Fibroblast of mammary gland (primary cell): ENCODE results near the gene EPC1.

Experiments used
- DNase-seq: peaks from one replicate; pipeline ENCODE4 v3.0.0-alpha.2; 2010; ENCODE audit warnings: low read depth
- H3K4me3 ChIP-seq: 2 replicates; pipeline ENCODE4 v1.5.1; 2011; ENCODE audit warnings: low read depth, mild to moderate bottlenecking, low read length, moderate library complexity; ENCODE audit not compliant: control insufficient read depth
- TF ChIP-seq, protein P1 (sequence below): conservative IDR thresholded peaks from 2 replicates; pipeline ENCODE4 v1.5.1; 2011; ENCODE audit warnings: low read depth, low read length, inconsistent platforms; ENCODE audit not compliant: control insufficient read depth, insufficient read depth

EPC1 gene

DNA sequence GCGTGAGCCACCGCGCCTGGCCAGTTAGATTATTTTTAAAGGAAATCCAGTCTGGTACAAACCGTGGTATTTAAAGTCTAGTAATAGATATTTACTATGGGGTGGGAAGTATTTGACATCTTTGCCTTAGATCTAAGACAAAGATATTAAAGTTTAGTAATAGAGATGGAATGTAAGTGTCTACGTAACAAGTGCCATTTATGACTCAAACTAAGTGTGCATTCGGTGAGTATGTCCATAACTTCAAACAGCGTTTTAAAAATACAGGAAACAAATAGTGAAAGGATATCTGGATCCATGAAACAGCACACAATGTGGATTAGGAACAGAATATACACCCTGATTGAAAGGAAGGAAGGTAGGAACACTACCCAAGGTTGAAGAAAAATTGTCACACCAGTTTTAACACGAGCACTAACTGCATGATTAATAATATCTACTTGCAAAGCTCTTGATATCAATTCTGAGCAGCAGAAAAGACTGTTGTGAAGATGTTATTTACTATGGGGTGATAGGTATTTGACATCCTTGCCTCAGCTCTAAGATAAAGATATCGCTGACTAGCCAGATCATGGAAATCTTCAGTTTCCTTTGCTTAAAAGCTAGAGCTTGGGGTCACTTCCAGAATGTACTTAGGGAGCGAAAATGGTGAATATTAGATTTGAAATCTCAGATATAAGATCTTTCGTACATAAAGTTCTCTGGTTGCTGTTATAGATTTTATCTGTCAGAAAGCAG is 48.7 kb downstream of the EPC1 start:
- no peak overlapping the region for H3K4me3 ChIP-seq
- TF ChIP-seq, protein P1, sequence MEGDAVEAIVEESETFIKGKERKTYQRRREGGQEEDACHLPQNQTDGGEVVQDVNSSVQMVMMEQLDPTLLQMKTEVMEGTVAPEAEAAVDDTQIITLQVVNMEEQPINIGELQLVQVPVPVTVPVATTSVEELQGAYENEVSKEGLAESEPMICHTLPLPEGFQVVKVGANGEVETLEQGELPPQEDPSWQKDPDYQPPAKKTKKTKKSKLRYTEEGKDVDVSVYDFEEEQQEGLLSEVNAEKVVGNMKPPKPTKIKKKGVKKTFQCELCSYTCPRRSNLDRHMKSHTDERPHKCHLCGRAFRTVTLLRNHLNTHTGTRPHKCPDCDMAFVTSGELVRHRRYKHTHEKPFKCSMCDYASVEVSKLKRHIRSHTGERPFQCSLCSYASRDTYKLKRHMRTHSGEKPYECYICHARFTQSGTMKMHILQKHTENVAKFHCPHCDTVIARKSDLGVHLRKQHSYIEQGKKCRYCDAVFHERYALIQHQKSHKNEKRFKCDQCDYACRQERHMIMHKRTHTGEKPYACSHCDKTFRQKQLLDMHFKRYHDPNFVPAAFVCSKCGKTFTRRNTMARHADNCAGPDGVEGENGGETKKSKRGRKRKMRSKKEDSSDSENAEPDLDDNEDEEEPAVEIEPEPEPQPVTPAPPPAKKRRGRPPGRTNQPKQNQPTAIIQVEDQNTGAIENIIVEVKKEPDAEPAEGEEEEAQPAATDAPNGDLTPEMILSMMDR = no peak
- peak; percentile 86 for DNase-seq

DNA sequence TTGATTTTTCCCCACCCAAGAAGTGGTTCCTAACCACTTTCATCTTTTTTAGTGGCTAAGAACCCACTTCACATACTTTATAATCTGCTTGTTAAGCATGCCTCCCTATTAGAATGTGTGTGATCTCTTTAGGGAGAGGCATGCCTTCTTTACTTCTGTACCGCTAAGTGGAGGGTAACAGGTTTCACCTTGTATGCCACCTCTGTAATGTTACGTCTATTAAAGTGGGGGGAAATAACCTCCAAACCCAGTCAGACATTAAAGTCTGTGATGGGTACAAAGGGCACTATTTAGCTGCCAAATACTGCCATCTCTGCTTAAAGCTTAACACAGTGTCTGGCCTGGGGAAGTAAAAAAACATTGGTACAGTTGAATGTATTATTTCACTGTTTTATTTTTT is 51.9 kb downstream of the EPC1 start:
- TF ChIP-seq, protein P1 = no peak
- no peak for DNase-seq
- no peak overlapping the region for H3K4me3 ChIP-seq

DNA sequence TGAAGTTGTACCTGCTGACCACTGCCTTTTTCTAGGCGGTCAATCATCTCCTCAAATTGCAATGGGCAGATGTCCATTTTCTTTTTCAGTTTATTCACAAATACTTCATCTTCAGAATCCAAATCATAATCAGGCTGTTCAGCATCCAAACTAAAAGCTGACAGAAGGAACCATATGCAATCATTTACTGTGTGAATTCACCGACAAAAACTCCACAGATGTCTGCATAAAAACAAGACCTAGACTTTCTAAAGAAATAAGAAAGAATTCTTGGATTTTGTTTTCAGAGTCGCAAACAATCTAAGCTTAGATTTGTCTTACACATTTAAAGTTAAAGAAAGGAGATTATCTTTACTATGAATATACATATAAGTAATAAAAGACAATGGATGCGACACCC is 53.4 kb downstream of the EPC1 start:
- DNase-seq = no peak
- TF ChIP-seq, protein P1 = no peak

DNA sequence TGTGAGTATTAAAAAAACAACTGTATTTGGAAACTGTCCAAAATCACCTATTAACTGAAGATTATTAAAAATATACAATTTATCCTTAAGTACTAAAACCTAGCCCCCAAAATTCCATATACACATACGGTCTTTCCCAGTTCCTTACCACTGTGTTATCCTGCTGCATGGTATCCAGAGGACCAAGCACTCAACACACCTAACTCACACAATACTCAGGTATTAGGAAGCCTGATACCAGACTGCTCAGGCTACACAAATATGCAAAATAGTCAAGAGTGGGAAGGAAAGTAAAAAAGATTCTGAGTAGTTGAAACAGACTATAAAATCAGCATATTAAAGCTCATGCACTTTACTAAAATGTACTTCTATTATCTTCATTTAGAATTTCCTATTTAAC is 67.2 kb downstream of the EPC1 start:
- TF ChIP-seq, protein P1 = no peak
- DNase-seq = no peak
- no peak overlapping the region for H3K4me3 ChIP-seq

More for the DNA sequence above, 53.4 kb downstream of the EPC1 start:
- H3K4me3 ChIP-seq = no peak overlapping the region

DNA sequence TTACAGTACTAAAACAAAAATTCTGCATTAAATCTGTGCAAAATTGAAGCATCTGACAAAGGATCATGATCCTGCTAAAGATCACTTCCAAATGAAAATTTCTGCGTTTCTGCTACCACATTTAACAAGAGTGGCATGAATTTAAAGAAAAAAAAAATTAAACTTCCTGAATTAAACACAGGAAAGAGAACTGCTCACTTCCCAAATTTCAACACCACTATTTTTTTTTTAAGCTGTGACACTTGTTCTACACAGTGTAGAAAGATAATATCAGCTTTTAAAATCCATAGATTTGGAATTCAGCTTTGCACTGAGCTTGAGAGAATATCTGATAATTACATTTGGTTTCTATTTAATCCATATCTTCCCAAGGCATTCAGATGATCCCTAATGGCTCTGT is 73.6 kb downstream of the EPC1 start:
- TF ChIP-seq, protein P1 = no peak
- DNase-seq = no peak
- H3K4me3 ChIP-seq = no peak overlapping the region

DNA sequence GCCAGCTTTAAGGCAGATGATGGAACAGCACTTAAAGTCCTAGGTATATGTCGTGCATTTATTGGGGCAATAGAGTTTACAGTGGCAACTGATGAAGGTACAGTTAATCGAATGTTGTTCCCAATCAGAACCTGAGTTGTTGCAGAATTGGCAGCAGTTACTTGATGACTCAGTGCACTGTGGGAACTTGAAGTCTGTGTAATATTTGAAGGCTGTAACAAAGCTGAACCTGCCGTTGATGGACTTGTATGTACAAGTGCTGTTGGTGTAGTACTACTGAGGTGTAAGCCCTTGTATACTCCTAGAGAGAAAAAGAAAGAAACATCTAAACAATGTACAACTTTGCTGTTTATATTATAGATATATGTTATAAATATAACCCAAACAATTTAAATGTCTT is 75.3 kb downstream of the EPC1 start:
- TF ChIP-seq, protein P1 = no peak
- peak; percentile 63 for DNase-seq
- no peak overlapping the region for H3K4me3 ChIP-seq
